CD4-positive, alpha-beta T cell treated with Interleukin-4 for 1 hour (primary cell): Measurements from ENCODE around the gene KRT15.

ENCODE experiments used
- DNase-seq, 2 donors: peaks; one replicate each; pipeline ENCODE4 v3.0.0-alpha.2; 2020 to 2022

KRT15 gene

DNA sequence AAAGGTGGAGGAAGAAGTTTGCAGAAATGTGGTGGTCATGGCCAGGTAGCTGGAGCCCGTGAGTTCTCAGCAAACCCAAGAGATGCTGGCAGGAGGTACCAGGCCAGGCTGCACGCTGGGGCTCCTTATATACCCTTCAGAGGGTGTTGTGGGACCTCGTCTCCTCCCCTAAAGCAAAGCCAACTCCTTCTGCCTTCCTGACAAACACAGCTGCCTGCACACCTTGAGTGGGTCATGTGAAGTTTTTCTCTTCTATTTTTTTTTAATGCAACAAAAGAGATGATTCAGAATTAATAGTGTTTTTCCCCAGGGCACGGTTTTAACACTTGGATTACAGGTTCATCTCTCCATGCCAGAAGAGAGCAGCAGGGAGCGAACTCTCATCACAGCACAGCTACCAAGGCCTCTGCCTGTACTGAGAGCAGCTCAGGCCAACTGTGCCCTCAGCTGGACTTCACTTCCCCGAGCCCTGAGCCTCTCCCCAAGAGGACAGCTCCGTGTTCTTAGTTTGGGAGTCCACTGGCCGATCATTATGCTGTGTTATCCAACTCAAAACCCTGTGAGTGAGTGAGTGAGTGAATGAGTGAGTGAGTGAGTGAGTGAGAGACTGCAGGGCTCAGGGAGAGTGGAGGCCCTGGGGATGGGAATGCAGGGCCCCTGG lies at the start of gene KRT15:
Gene KRT15 (minus strand): TSS at position 102 of the 661 bp plus-strand sequence. CDS start 63 bp downstream, at position 39.
- no peak for DNase-seq

DNA sequence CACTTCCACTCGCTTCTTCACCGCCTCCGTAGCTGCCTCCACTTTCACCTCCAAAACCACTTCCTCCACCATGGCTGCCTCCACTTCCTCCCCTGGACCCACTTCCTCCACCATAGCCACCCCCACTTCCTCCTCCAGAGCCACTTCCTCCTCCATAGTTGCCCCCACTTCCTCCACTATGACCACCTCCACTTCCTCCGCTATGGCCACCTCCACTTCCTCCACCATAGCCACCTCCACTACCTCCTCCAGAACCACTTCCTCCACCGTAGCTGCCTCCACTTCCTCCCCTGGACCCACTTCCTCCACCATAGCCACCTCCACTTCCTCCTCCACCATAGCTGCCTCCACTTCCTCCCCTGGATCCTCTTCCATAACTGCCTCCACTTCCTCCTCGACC lies 48.6 kb upstream of the KRT15 start:
- peak; percentile 11 to 23 for DNase-seq

GRCh38 chr17:41565338-41565737 lies 46.6 kb upstream of the KRT15 start:
- no peak for DNase-seq

GRCh38 chr17:41563607-41564170 lies 45.0 kb upstream of the KRT15 start:
- no peak for DNase-seq

DNA sequence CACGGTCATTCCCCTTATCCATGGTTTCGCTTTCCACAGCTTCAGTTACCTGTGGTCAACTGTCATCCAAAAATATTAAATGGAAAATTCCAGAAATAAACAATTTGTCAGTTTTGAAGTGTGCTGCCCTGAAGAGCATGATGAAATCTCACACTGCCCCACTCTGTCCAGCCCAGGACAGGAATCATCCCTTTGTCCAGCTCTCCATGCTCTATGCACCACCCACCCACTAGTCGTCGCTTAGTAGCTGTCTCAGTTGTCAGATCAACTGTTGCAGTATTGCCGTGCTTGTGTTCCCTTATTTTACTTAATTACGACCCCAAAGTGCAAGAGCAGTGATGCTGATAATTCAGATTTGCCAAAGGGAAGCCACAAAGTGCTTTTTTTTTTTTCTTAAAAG lies 42.9 kb upstream of the KRT15 start:
- DNase-seq, result no peak

DNA sequence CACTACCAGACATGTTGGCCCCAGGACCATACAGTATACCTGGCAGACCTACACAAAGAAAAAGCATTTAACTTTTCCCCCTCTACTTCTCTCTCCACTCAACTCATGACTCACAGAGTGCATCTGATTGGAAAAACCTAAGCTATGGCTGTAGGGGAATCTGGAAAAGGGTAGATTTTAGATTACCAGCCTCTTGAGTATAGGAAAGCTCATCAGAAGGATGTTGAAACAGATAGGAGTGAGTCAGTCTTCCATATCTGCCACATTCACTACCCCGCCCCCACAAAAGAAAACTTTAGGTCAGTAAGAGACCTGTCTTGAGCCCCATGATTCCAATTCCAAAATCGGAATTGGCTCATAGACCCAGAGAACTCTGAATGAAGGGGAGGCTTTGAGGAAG lies 40.9 kb upstream of the KRT15 start:
- DNase-seq, result no peak

DNA sequence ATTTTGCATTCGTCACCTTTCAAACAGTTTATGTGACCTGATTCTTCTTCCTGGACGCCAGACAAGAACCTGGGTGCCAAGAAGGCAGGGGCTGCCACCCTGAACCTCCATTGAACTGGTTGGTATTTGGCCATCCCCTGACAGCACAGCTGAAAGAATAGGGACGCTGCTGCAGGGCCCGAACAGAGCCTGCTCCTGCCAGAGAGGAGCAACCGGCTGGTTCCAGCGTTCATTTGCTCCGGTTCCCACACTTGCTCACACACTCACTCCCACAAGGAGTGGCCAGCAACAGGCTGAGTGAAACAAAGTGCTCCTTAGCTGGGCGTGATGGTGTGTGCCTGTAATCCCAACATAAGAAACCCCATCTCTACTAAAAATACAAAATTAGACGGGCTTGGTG lies 38.2 kb upstream of the KRT15 start:
- DNase-seq, result no peak

DNA sequence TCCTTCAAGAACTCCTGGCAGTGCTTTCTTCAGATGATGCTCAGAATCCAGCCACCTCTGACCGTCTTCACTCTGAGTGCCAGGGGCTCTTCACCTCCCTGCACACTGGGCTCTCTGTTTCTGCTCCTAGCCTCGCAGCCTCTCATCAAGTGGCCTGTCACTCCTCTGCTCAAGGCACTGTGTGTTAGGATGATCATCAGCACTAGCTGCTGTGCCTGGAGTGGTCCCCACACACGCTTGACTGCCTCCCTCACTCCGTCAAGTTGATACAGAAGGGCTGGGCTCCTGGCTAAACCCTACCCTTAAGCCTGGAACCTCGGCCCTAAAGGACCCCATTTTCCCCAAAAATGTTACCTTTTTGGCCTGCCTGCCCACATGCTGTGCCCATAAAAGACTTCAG lies 37.6 kb upstream of the KRT15 start:
- DNase-seq, result no peak

DNA sequence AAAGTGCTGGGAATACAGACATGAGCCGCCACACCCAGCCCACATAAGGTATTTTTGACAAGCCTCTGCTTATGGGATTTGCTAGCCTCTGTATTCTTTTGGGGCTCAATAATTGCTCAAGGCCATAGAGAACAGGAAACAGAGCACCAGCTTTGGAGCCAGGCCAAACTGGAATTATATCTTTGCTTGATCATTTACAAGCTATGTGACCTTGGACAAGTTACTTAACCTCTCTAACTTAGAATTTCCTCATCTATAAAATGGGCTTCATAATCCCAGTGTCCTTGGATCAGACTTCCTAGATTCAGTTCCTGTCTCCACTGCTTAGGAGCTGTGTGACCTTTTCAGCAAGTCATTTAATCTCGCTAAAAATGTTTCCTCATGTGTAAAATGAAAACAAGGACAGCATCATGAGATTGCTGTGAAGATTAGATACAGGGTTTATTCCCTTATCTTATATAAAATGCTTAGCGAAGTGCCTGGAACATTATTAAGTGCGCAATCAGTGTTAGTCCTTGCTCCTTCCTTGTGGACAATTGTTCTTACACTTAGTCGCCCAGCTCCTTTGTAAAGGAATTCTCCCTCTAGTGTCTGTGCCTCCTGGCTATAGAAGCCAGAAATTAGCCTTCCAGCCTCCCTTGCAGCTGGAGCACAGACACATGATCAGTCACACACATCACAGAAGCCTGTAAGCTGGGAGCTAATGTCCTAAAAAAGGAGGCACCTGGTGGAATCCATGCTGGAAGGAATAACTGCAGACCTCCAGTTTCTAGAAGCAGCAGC lies 36.6 kb upstream of the KRT15 start:
- no peak for DNase-seq

DNA sequence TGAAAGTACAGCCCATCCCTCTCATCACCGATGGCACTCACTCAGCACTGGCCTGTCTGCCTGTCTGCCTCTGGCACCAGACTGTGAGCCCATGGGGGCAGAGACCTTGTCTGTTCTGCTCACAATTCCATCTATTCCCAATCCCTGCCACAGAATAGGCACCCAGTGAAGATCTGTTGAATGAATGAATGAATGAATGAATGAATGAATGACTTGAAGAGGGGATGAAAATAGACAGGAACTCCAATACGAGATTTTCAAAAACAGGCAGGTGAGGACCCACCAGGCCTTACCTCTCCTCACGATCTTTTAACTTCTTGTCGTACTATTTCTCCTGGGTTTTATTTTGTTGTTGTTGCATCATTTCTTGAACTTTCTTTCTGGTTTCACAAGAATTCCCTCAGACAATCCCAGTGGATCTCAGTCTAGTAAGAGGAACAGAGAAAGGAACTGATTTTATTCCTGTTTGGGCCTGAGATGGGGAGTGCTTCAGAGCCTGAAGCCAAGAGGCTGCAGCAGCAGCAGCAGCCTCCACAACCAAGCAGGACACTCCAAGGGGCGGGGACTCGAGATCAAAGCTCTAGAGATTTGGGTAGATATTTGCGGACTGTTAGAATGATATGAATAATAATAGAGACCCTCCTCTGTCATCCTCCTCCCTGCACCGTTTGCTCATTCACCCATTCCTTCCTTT lies 35.4 kb upstream of the KRT15 start:
- no peak for DNase-seq

GRCh38 chr17:41553176-41553575 lies 34.5 kb upstream of the KRT15 start:
- DNase-seq, result no peak

- DNase-seq, result no peak
These were observed 33.8 kb upstream of the KRT15 start for GRCh38 chr17:41552455-41552854.

DNA sequence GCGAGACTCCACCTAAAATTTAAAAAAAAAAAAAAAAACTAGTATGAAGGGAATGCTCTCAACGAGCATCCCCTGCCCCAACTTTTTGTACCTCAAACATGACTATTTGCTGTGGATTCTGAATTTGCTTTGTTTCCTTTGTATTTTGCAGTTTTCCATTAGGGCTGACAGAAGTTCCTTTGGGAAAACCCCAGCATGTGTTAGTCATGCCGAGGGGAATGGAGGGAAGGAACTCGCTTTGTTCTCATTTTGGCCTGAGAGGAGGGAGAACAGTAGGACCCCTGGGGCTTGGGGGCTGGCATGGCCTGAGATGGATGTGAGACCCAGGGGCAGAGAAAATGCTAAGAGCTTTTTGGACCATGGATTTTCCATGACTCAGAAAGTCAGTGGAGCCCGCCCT lies 32.7 kb upstream of the KRT15 start:
- no peak for DNase-seq

DNA sequence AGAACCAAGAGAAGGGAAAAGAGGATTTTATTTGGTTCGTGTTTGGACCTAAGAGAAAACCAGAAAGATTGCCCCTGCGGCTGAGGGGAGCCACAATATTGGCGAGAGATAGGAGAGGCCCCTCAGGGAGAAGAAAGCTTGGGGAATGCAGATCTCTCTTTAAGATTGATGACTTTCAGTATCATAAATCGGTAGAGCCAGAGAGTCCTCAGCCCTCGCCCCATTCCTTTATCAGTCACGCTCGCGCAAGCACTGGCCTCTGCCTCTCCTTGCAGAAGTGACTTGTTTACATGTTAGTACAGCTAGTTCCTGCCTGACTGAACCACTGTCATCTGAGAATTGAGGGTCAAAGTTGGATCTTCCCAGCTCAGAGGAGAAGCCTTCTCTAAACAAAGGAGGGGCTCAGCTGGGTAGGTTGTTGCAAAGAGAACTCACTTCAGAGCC lies 30.9 kb upstream of the KRT15 start:
- no peak for DNase-seq

DNA sequence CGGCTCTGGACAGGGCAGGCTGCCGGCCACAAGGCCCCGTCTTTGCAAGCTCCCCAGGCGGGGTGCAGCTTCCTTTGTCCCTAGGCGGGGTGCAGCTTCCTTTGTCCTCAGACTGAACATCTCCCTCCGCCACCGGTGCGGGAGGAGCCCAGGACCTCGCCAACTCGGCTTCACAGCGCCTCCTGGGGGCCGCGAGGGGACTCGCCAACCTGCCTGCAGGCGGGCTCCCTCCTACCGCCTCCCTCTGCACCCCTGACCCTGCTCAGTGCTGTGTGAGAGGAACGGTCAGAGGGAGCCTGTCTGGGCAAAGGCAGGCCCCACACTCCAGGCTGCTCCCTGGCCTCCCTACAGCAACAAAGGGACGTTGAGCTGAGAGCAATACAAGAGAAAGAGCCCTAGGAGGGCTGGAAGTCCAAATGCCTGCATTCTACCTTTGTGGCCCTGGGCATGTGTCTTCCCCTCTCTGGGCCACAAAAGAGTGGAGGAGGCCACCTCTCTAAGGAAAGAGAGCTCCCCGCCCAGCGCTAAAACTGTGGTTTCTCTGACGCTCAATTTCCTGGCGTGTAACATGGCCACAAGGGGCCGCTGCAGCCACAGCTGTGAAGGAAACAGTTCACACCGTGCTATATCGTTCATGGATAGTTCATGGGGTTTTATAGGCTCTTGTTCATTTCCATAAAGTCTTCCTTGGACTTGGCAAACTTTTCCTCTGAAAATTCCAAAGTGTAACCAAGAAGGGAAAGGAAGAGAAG lies 30.3 kb upstream of the KRT15 start:
- peak; percentile 83 to 85 for DNase-seq

- DNase-seq, result peak in 1 of 2 donors; percentile 37
These were observed 29.5 kb upstream of the KRT15 start for GRCh38 chr17:41547921-41548843.

DNA sequence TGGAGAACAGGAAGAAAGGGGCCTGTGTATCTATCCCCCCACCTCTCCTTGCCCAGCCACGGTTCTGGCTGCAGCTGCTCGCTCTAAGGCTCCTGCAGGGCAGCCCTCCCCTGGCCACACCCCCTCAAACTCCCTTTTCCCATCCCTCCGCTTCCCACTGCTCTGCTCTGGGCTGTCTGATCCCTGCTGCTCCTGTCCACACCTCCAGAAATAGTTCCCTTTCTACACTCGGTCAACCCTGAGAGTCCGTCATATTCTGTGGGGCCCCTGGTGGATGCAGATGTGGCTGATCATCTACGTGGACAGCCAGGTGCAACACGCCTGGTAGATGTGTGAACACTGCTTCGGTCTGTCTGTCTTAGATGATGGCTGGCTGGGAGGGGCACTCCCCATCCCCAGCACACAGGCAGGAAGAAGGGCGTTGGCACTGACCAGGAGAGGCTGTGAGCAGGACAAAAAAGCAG lies 28.7 kb upstream of the KRT15 start:
- DNase-seq, result no peak

- no peak for DNase-seq
These were observed 28.1 kb upstream of the KRT15 start for GRCh38 chr17:41546819-41547218.

- no peak for DNase-seq
These were observed 27.2 kb upstream of the KRT15 start for GRCh38 chr17:41545829-41546410.

DNA sequence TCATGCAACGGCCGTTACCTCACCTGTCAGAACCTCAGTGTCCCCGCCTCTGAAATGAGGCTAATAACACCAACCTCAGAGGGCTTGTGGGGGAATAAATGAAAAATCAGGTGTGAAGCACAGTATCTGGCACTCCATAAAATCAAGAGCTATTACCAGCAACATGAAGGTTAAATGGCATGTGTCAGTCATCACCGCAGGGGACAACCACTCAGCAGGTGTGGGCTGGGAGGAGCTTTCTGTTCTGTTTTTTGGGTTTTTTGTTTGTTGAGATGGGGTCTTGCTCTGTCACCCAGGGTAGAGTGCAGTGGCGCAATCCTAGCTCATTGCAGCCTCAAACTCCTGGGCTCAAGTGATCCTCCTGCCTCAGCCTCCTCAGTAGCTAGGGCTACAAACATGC lies 26.2 kb upstream of the KRT15 start:
- DNase-seq, result no peak

DNA sequence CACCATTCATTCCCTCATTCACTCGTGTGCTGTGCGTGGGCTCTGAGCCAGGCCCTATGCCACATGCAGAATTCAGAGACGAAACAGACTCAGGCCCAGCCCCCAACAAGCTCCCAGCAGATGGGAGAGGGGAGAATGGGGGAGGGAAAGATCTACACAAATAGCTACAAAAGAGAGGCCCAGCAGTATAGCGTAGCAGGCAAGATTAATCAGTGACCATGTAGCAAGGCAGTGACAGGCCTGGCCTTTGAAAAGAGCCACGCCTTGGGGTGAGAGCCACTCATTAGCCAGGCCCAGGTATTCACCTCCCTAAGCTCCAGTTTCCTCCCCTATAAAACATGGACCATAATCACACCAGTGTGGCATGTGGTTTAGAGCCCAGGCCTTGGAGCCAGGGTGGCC lies 25.8 kb upstream of the KRT15 start:
- no peak for DNase-seq
